Activated CD4-positive, CD25-positive, alpha-beta regulatory T cell (primary cell): Measurements from ENCODE around the gene RUFY1.
"Not testable (repeated sequence)": the region's sequence is repeated elsewhere in the genome, so short reads cannot be mapped to it uniquely, and the experiment has no call there.

Experiments
- DNase-seq, 4 experiments: peaks; one replicate each; lab custom pipeline; 2025; lab: John Stamatoyannopoulos, UW

Gene RUFY1

GRCh38 chr5:179623003-179623905 lies 72.9 kb downstream of the RUFY1 start, which contains the start of gene HNRNPH1:
Gene HNRNPH1 (minus strand): TSS chr5:179623671. CDS start chr5:179623133, 538 bp downstream.
- DNase-seq = peak; percentile 91 to 97 (median 96)

- DNase-seq = peak in 2 of 4 experiments; percentile 19 to 31
Measured at GRCh38 chr5:179623906-179624741, 73.8 kb downstream of the RUFY1 start.

GRCh38 chr5:179624841-179625271 lies 74.5 kb downstream of the RUFY1 start:
- no peak for DNase-seq

- not testable (repeated sequence) for DNase-seq
Measured at GRCh38 chr5:179633501-179634369, 83.4 kb downstream of the RUFY1 start.

GRCh38 chr5:179634370-179635172 lies 84.2 kb downstream of the RUFY1 start:
- not testable (repeated sequence) for DNase-seq

GRCh38 chr5:179639296-179639695 lies 88.9 kb downstream of the RUFY1 start:
- not testable (repeated sequence) for DNase-seq

GRCh38 chr5:179641745-179642144 lies 91.4 kb downstream of the RUFY1 start:
- DNase-seq = not testable (repeated sequence)

GRCh38 chr5:179642626-179643025 lies 92.3 kb downstream of the RUFY1 start:
- not testable (repeated sequence) for DNase-seq

GRCh38 chr5:179643141-179643920 lies 93.0 kb downstream of the RUFY1 start:
- DNase-seq = not testable (repeated sequence)

- DNase-seq = not testable (repeated sequence)
Measured at GRCh38 chr5:179644766-179645165, 94.4 kb downstream of the RUFY1 start.

GRCh38 chr5:179648410-179648809 lies 98.1 kb downstream of the RUFY1 start:
- DNase-seq = no peak

GRCh38 chr5:179649166-179649703 lies 98.9 kb downstream of the RUFY1 start:
- not testable (repeated sequence) for DNase-seq

- DNase-seq = not testable (repeated sequence)
Measured at GRCh38 chr5:179650245-179650644, 99.9 kb downstream of the RUFY1 start.

GRCh38 chr5:179653135-179653534 lies 102.8 kb downstream of the RUFY1 start:
- DNase-seq = not testable (repeated sequence)

- DNase-seq = not testable (repeated sequence)
Measured at GRCh38 chr5:179657302-179658178, 107.2 kb downstream of the RUFY1 start.

- DNase-seq = not testable (repeated sequence)
Measured at GRCh38 chr5:179658179-179658856, 108.0 kb downstream of the RUFY1 start.
